ENCODE measurements around the gene ARHGDIB. TPM values are rescaled to one million over a fixed set of nuclear protein-coding genes. Genes with fewer than 3 reads are reported as not detected.

The ARHGDIB gene
- total and polyA plus RNA-seq, 2 of the 4 experiments (the other 2 are of a cell fraction) = 24.9 to 30.7 TPM

DNA sequence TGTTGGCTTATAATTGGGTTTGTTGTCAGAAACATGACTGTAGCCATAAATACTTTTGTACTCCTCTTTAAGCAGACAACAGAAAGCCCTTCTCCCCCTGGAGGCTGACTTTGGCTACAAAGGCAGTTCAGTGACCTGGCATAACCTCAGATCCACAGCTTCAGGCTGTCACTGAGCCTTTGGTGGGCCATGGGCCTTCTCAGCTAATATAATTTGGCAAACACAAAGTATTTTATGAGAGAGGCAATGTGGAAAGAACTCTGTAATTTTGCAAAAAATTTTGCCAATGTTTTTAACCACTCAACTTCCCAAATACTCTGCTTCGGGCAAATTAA lies 60.2 kb downstream of the ARHGDIB start:
- no peak for DNase-seq
- intact Hi-C loops (cut with micrococcal nuclease) = no loop called here
- CTCF ChIA-PET = no interaction called here

More for the DNA sequence above, 60.2 kb downstream of the ARHGDIB start:
- no CpG with 5 or more reads among the region's 1 CpG for WGBS, 2 experiments (ENCODE audit: extremely low coverage in 2 of 2, insufficient read length in 1 of 2)
- H3K4ac ChIP-seq (ENCODE audit: low read depth, low read length) = no peak overlapping the region
- no peak overlapping the region for H2AFZ ChIP-seq (replicated peaks; ENCODE audit: low read length, poor library complexity)
- no peak overlapping the region for H4K91ac ChIP-seq (ENCODE audit: insufficient read depth, low read depth, low read length)
- H3K4me2 ChIP-seq (ENCODE audit: low read depth, low read length) = no peak overlapping the region
- H2BK15ac ChIP-seq (ENCODE audit: low read depth, low read length) = no peak overlapping the region
- no peak overlapping the region for H2BK20ac ChIP-seq (ENCODE audit: low read depth, low read length)
- H3K9me1 ChIP-seq (ENCODE audit: insufficient read depth, low read length) = no peaks in the 10 kb centered on the region
- H3K23ac ChIP-seq (ENCODE audit: low read depth, low read length) = no peak overlapping the region
- no peak overlapping the region for H3K18ac ChIP-seq (ENCODE audit: low read depth, low read length)
- peaks cover 2% of the 10 kb centered on the region for H3K4me1 ChIP-seq (ENCODE audit: control insufficient read depth, insufficient read depth, low read length)
- H3K9ac ChIP-seq (ENCODE audit: low read depth, low read length) = no peak overlapping the region
- H2BK120ac ChIP-seq (ENCODE audit: low read depth, low read length) = no peak overlapping the region
- H2AK9ac ChIP-seq (replicated peaks; ENCODE audit: low read depth, low read length, poor library complexity) = no peak overlapping the region
- no peak overlapping the region for H4K8ac ChIP-seq (ENCODE audit: low read depth in 2 of 2, low read length in 2 of 2)
- BruUV-seq (replicated peaks) = no TSS peak
- H2AK5ac ChIP-seq (ENCODE audit: low read depth, low read length) = no peak overlapping the region
- ATAC-seq (ENCODE audit: low read depth) = no peak
- H4K20me1 ChIP-seq (ENCODE audit: insufficient read depth, low read length) = no peaks in the 10 kb centered on the region
- in situ Hi-C loops (cut with MboI; ENCODE audit: low sequenced_read_pairs) = no loop called here
- H3K56ac ChIP-seq (ENCODE audit: extremely low read depth, insufficient read depth, low read length) = no peak overlapping the region
- POLR2A ChIA-PET (ENCODE audit: unreplicated experiment) = no interaction called here
- no peak overlapping the region for H3K4me3 ChIP-seq (ENCODE audit: insufficient read depth, low read depth, low read length)
- dilution Hi-C loops (cut with HindIII; ENCODE audit: low sequenced_read_pairs, unreplicated experiment) = no loop called here
- H4K5ac ChIP-seq (ENCODE audit: low read depth, low read length) = no peak overlapping the region; the same call in 1 of the 2 replicates
- H3K36me3 ChIP-seq (ENCODE audit: control insufficient read depth, insufficient read depth, low read length) = no peaks in the 10 kb centered on the region
- H2BK5ac ChIP-seq (ENCODE audit: low read depth, low read length, poor library complexity, severe bottlenecking) = no peak overlapping the region
- H3K9me3 ChIP-seq (ENCODE audit: control insufficient read depth, insufficient read depth, low read length) = no peaks in the 10 kb centered on the region
- H3K27ac ChIP-seq (ENCODE audit: insufficient read depth, low read length) = no peak overlapping the region
- TF ChIP-seq MXI1 (IDR thresholded peaks at IDR 0.05; ENCODE audit: borderline replicate concordance, low read depth, low read length) (no peak), RFX5 (IDR thresholded peaks at IDR 0.05; ENCODE audit: low read depth, low read length) (no peak), MAFK (IDR thresholded peaks at IDR 0.05; ENCODE audit: low read depth, low read length) (no peak), MAZ (IDR thresholded peaks at IDR 0.05; ENCODE audit: borderline replicate concordance, low read depth, low read length) (no peak), CHD1 (IDR thresholded peaks at IDR 0.05; ENCODE audit: low read depth, low read length) (no peak), BHLHE40 (IDR thresholded peaks at IDR 0.05; ENCODE audit: low read depth, low read length) (no peak), SMC3 (IDR thresholded peaks at IDR 0.05; ENCODE audit: low read depth, low read length) (no peak), USF2 (IDR thresholded peaks at IDR 0.05; ENCODE audit: low read depth, low read length) (no peak), CEBPB (IDR thresholded peaks at IDR 0.05; ENCODE audit: low read depth, low read length) (no peak), CTCF (conservative IDR thresholded peaks at IDR 0.05; ENCODE audit: low read depth, low read length) (no peak), NFE2L2 (IDR thresholded peaks at IDR 0.05; ENCODE audit: low read depth, low read length) (no peak)
- TF ChIP-seq, protein P1, sequence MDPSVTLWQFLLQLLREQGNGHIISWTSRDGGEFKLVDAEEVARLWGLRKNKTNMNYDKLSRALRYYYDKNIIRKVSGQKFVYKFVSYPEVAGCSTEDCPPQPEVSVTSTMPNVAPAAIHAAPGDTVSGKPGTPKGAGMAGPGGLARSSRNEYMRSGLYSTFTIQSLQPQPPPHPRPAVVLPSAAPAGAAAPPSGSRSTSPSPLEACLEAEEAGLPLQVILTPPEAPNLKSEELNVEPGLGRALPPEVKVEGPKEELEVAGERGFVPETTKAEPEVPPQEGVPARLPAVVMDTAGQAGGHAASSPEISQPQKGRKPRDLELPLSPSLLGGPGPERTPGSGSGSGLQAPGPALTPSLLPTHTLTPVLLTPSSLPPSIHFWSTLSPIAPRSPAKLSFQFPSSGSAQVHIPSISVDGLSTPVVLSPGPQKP (IDR thresholded peaks at IDR 0.05; ENCODE audit: borderline replicate concordance, low read depth, low read length) = no peak
- no peaks in the 10 kb centered on the region for H3K27me3 ChIP-seq (ENCODE audit: control insufficient read depth, insufficient read depth, low read length)
- H3K79me1 ChIP-seq (ENCODE audit: low read depth in 1 of 2, low read length in 2 of 2) = no peaks in the 10 kb centered on the region
- H3K14ac ChIP-seq (replicated peaks; ENCODE audit: low read depth, low read length) = no peak overlapping the region
